AG09309 (cell line): ENCODE measurements around the gene CCSAP.

Experiments used
- DNase-seq: peaks from one replicate; pipeline ENCODE4 v3.0.0-alpha.2; 2010; ENCODE audit warnings: low read depth
- H3K4me3 ChIP-seq: 2 replicates; pipeline ENCODE4 v1.5.1; 2011; ENCODE audit warnings: mild to moderate bottlenecking, low read depth, low read length, moderate library complexity; ENCODE audit not compliant: control insufficient read depth
- CTCF ChIP-seq: IDR thresholded peaks from 2 replicates; pipeline ENCODE4 v1.5.1; 2011; ENCODE audit warnings: mild to moderate bottlenecking, low read depth, low read length, inconsistent platforms; ENCODE audit not compliant: insufficient read depth, control insufficient read depth; ENCODE audit errors: missing control alignments

The CCSAP gene

GRCh38 chr1:229376521-229376920 lies 33.7 kb upstream of the CCSAP start:
- H3K4me3 ChIP-seq, result no peak overlapping the region
- no peak for TF ChIP-seq CTCF
- no peak for DNase-seq

GRCh38 chr1:229374485-229374884 lies 31.6 kb upstream of the CCSAP start:
- no peak for DNase-seq
- no peak overlapping the region for H3K4me3 ChIP-seq
- no peak for TF ChIP-seq CTCF

GRCh38 chr1:229373395-229373794 lies 30.5 kb upstream of the CCSAP start:
- TF ChIP-seq CTCF, result no peak
- H3K4me3 ChIP-seq, result no peak overlapping the region
- DNase-seq, result no peak

- no peak overlapping the region for H3K4me3 ChIP-seq
- no peak for DNase-seq
- no peak for TF ChIP-seq CTCF
These were observed 29.4 kb upstream of the CCSAP start for GRCh38 chr1:229372251-229372650.

- DNase-seq, result no peak
- no peak overlapping the region for H3K4me3 ChIP-seq
- TF ChIP-seq CTCF, result no peak
These were observed 28.8 kb upstream of the CCSAP start for GRCh38 chr1:229371624-229372023.

GRCh38 chr1:229370601-229371021 lies 27.8 kb upstream of the CCSAP start:
- TF ChIP-seq CTCF, result no peak
- no peak for DNase-seq
- no peak overlapping the region for H3K4me3 ChIP-seq

GRCh38 chr1:229368347-229368746 lies 25.5 kb upstream of the CCSAP start:
- H3K4me3 ChIP-seq, result no peak overlapping the region
- no peak for TF ChIP-seq CTCF
- DNase-seq, result no peak
